ENCODE results near the gene KMT2B. TPM values are rescaled to one million over a fixed set of nuclear protein-coding genes. Genes with fewer than 3 reads are reported as not detected.
A peak's percentile ranks its signal among the peaks of the same experiment; 100 is the strongest.
"Not testable (repeated sequence)": the region's sequence is repeated elsewhere in the genome, so short reads cannot be mapped to it uniquely, and the experiment has no call there.

The KMT2B gene
- total RNA-seq, 1 experiment from 2014 or later, result 9.6 TPM

DNA sequence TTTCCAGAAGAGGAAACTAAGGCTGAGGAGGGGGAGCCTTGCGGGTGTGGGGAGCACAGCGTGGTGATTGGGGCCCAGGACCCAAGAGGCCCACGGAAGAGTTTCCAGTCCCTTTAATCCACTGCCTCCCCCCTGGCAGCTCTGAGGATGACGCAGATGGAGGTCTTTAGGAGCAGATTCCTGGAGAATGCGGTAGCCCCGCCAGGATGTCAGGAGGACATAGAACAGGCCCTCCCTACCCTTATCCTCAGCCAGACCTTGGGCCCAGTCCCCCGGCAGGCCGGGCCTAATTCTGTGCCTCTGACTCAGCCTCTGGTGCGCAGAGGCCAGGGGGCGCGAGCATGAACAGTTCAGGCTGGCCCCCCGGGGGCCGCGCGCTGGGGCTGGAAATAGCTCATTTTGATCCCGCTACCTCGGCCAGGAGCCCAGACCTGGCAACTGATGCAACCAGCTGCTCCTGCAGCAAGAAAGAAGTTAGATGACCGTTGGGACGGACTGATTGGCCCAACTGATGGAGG lies 39.5 kb downstream of the KMT2B start:
- peak; percentile 71 for DNase-seq (ENCODE audit: low spot score)

DNA sequence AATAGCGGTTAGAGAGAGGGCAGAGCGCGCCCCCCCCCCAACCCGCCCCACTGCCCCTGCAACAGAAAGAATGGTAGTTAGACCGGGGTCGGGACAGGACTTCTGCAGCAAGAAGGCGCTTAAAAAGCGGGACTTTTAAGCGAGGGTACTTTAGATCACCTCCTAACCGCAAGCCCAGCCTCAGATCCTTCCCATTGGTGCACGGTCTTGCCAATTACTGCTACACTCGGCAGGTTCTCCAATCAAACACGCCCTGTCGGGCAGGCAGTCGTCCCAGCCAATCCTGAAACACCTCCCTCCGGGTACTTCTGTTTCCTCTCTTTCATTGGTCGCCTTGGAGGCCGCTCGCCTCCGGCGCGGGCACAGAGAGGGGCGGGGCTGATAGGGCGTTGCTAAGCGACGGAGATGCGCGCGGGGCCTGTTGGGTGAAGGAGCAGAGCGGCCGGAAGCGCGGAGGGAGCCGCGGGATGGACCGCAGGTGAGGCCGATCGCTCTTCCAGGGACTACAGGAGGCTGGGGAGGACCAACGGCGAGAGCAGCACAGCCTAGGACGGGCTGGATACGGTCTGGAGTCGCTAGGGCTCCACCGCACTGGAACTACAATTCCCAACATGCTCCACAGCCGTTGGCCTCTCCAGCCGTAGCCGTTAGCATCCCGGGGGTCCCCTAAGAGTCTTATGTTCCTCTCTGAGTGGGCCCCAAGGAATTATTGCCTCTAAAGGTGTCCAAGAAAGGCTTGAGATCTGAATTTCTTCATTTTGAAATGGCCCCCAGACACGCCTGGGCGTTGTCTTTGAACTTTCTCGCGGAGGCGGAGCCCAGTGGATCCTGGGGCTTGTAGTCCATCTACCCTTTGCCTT lies 40.2 kb downstream of the KMT2B start, which contains the start of gene PROSER3:
Gene PROSER3 (plus strand): TSS at position 428 of the 860 bp plus-strand sequence. CDS start 40 bp downstream, at position 468.
- DNase-seq (ENCODE audit: low spot score), result peak; percentile 100

DNA sequence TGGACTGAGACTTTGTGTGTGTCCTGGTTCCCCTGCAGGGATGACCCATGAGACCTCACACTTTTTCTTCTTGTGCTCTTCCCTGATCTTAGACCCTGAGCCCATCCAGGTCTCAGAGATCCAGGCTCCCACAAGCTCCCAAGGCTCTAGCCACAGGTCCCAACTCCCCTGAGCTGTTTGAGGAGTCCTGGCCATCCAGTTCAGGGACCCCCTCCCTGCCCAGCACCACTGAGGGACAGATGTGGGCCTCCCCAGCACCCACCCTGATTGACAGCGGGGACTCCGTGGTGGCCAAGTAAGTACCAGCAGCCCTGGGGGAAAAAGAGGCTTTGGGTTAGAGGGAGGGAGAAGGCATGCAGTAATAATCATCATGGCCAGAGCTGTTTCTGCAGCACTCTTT lies 41.9 kb downstream of the KMT2B start:
- DNase-seq (ENCODE audit: low spot score), result no peak

DNA sequence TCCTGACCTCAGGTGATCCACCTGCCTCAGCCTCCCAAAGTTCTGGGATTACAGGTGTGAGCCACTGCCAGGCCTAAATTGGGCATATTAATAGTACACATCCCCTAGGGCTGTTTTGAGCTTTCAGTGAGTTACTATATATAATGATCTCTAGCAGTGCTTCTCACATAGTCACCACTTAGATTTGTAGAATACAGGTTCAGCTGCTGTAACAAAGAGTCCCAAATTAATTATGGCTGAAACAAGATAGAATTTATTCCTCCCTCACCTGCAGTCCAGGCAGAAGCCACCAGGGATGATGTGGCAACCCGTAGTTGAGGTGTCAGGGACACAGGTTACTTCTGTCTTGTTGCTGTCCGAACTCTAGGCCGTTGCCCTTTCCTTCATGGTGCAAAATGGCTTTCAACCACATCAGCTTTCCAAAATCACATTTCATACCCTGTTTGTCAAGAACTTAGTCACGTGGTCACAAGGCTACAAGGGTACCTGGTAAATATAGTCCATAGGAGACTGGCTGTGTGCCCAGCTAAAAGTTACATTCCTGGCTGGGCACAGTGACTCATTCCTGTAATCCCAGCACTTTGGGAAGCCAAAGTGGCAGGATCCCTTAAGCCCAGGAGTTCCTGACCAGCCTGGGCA lies 43.0 kb downstream of the KMT2B start:
- peak; percentile 55 for DNase-seq (ENCODE audit: low spot score)

DNA sequence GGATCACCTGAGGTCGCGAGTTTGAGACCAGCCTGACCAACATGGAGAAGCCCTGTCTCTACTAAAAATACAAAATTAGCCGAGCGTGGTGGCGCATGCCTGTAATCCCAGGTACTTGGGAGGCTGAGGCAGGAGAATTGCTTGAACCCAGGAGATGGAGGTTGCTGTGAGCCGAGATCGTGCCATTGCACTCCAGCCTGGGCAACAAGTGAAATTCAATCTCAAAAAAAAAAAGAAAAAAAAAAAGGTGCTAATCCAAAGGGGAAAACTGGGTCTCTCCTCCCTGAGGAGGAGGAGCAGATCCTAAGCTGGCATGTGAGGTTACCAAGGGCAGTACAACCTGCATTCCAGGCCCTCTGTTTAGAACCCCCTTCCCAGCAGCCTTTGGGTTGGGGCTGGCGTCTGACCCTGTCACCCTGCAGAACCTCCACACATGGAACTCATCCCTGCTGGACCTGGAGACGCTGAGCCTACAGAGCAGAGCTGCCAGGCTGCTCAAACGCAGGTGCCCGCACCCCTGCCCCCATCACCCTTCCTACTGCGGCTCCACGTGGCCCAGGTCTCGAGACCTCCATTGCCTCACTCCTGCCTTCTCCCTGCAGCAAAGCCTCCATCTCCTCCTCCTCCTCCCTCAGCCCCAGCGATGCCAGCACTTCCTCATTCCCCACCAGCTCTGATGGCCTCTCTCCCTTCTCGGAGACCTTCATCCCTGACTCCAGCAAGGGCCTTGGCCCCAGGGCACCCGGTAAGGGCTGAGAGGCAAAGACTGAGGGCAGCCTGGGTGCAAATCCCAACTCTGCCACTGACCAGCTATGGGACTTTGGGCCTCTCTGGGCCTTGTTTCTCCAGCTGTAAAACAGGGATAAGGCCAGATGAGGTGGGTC lies 46.9 kb downstream of the KMT2B start:
- no peak for DNase-seq (ENCODE audit: low spot score)

DNA sequence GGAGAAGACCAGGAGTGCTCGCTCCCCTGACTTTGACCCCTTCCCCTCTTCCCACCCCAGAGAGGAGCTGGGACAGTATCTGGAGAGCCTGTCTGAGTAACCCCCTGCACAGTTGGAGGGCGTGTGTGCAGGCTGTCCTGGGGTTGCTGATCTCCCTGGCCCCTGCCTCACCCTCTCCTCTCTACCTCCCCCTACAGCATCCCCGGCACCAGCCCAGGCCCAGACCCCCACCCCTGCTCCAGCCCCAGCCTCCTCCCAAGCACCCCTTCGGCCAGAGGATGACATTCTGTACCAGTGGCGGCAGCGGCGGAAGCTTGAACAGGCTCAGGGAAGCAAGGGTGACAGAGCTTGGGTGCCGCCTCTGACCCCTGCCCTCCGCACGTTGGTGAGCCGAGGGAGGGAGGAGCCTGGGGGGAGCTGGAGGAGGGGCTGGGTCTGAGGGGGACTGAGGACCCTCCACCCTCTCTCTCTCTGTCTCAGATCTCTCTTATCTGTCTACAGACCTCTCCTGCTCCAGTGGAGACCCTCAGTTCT lies 48.8 kb downstream of the KMT2B start:
- no peak for DNase-seq (ENCODE audit: low spot score)

DNA sequence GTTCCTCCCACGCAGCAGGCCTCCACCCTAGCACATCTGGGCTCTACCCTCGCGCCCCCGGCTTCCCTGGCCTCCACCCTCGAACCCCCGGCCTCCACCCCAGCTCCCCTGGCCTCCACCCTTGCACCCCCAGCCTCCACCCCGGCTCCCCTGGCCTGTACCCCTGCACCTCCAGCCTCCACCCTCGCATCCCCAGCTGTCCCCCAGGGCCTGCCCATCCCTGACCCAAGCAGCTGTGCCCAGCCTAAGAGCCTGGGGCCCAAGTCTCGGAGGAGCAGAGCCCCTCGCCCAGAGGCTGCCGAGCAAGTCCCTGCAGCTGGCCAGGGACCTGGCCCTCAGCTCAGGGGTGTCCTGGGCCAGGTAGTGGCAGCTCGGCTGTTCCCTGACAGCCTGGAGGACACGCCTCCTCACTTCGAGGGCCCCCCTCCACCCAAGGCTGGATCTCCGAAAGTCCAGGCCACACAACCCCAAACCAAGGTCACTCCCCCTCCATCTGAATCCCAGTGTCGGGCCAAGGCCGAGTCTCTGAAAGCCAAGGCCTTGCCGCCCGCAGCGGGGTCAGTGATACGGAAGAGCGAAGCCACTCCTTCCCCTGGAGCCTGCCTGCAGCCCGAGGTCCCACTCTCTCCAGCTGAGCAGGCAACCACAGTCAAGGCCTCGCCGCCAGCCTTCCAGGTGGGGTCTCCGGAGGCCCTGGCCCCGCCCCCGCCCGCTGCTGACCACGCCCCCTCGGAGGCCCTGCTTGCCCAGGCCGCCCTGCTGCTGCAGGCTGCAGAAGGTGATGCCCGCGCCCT lies 49.7 kb downstream of the KMT2B start:
- no peak for DNase-seq (ENCODE audit: low spot score)

DNA sequence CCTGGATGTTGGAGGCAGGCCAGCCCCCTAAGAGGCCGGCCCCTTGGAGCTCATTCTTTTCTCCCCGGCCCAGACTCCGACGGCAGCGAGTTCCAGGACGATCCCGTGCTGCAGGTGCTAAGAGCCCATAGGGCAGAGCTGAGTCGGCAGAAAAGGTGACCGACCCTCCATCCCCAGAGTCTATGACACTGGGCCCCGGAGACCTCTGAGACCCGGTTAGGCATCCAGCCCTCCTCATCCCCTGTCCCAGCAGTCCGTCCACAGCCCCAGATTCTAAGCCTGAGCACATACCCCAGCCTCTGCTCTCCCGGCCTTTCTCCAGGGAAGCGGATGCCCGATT lies 50.2 kb downstream of the KMT2B start:
- no peak for DNase-seq (ENCODE audit: low spot score)

DNA sequence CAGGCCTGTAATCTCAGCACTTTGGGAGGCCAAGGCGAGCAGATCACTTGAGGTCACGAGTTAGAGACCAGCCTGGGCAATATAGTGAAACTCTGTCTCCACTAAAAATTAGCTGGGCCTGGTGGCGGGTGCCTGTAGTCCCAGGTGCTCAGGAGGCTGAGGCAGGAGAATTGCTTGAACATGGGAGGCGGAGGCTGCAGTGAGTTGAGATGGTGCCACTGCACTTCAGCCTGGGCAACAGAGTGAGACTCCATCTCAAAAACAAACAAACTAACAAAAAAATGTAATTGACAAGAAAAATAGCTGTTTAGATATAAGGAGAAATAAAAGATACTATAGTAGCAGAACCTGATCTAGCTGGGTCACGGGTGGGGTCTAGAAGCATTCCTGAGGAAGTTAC lies 54.6 kb downstream of the KMT2B start:
- DNase-seq (ENCODE audit: low spot score), result not testable (repeated sequence)

DNA sequence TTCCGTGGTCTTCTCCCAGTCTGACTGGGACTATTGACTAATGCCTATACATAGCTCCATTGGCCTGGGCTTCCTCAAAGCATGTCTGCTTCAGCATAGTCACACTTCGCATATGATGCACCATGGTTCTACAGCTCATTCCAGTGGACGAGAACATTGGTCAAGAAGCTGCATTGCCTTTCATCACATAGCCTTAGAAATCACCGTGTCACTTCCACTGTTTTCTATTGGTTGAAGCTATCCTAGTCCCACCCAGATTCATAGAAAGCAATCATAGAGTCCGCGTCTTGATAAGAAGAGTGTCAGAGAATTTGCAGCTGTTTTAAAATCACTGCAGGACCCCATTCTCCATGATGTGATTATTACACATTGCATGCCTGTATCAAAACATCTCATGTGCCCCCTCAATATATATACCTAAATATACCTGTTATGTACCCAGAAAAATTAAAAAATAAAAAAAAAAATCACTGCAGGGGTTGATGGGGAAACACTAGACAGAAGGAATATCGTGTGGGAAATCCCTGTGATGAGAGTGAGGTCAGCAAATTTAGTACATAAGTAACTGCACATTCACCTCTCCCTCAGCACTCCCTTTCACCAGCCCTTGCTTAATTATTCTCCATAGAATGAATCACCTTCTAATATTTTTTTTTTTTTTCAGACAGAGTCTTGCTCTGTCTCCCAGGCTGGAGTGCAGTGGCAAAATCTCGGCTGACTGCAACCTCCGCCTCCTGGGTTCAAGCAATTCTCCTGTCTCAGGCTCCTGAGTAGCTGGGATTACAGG lies 55.4 kb downstream of the KMT2B start:
- peak; percentile 30 for DNase-seq (ENCODE audit: low spot score)

DNA sequence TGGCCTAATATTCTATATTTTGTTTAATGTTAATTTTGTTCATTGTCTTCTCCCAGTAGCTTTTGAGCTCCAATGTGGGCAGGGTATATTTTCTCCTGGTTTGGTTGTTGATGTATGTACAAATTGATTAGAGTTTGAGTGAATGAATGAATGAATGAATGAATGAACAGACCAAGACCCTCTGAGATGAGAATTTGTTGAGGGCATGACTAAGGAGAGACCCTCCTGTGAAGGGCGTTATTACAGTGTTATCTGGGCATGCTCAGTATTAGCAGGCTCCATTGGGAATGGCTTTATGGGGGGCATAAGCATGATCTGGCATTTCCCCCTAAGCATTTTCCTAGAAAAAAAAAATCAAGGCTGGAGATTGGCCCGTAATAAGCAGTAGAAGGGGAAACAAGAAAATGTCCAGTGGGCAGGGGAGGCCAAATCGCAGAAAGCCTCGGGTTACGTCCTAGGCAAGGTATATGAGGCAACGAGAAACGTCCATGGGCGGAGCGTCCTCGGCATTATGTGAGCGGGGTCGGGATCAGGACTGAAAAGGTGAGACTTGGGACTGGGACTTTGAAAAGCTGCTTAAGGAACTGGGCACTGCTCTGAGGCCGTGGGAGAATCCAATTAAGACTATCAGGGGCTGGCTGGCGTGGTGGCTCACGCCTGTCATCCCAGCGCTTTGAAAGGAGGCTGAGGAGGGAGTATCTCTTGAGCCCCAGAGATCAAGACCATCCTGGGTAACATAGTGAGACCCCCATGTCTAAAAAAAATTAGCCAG lies 56.7 kb downstream of the KMT2B start:
- DNase-seq (ENCODE audit: low spot score), result no peak

DNA sequence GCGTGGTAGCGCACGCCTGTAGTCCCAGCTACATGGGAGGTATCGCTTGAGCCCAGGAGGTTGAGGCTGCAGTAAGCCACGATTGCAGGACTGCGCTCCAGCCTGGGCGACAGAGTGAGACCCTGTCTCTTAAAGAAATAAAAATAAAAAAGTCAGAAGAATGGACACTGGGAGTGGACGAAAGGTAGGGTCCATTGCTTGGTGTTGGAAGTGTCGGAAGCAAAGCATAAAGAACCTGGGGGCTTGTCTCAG lies 57.2 kb downstream of the KMT2B start:
- no peak for DNase-seq (ENCODE audit: low spot score)

DNA sequence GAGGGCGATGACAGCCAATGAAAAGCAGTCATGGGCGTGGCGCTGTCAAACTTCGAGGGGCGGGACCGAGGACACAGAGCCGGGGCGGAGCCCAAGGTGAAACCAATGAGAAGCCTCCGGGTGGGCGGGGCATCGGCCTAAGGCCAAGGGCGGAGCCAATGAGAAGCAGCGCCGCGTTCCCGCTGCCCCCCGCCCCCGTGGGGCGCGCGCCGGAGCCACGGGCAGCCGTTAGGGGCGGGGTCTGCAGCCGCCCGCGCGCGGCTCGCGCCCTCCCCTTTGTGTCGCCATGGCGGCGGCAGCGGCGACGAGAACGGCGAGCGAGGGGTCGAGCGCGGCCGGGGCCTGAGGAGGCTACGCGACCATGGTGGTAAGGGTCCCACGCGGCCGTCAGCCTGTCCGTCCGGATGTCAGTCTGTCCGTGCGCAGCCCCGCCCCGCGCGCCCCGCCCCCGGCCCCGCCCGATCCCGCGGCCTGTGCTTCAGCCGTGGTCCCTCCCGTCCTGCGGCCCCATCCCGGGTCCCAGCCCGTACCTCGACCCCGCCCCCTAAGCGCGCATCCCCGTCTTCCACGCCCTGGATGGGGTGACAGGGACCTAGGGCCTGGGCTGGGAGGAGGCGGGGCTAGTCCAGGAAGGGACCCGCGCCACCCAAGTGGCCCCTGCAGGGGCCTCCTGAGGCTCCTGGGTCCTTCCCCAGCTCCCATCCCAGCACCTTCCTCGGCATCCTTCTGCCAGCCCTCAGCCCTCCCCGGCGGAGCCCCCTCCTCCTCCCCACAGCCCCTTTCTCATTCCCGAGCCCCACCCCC lies 57.7 kb downstream of the KMT2B start, which contains the start of gene ARHGAP33:
Gene ARHGAP33 (plus strand): TSS at position 267 of the 804 bp plus-strand sequence. CDS start 95 bp downstream, at position 362.
- peak; percentile 96 for DNase-seq (ENCODE audit: low spot score)

DNA sequence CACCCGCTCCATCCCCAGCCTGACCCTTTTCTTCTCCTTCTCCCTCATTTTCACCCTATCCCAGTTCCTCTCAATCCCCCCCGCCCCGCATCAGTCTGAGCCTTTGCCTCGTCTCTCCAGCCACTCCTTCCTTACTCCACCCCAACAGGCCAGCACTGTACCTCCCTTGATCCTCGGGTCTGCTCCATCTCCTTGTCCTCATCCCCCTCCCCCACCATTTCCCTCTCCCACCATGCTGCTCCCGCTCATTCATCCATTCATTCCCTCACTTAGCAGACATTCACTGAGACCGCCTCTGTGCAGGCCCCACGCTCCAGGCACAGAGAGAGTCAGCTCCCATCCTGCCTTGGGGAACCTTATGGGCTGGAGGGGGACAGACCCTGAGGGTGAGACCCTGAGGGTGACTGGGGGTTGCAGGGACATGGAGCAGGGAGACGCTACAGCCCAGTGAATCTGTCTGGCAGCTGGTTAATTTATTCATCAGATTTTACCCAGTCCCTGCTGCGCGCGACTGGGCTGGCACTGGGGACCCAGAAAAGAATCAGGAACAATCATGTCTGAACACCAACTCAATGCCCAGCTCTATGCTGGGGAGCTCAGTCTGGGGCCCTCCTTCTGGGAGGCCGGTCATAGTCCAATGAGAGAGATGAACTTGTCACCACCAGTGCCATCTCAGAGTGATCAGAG lies 58.4 kb downstream of the KMT2B start:
- no peak for DNase-seq (ENCODE audit: low spot score)

DNA sequence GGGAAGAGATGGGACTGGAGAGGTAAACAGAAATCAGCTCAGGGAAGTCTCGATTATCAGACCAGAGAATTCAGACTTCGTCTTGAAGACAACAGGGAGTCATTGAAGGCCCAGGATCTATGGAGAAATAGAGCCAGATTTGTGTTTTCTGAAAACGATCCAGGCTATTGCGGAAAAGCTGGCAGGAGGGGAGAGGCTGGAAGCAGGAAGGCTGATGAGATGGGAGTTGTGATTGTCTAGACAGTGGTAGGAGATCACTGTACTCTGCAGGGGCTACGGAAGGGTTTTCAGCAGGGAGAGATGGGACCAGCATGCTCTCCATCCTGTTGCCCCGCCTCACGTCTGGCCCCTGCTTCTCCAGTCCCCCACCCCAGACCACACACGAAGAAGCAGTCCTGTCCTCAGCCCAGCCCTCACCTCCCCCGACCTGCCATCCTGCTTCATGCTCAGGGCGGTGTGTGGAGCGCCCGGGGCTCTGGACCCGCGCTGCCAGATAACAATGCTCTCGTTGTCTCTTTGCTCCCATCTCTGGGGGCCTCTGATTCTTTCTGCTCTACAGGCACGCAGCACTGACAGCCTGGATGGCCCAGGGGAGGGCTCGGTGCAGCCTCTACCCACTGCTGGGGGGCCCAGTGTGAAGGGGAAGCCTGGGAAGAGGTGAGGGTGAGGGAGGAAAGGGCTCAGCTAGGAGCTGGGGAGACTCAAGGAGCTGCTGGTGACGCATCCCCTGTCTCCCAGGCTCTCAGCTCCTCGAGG lies 59.5 kb downstream of the KMT2B start:
- no peak for DNase-seq (ENCODE audit: low spot score)

DNA sequence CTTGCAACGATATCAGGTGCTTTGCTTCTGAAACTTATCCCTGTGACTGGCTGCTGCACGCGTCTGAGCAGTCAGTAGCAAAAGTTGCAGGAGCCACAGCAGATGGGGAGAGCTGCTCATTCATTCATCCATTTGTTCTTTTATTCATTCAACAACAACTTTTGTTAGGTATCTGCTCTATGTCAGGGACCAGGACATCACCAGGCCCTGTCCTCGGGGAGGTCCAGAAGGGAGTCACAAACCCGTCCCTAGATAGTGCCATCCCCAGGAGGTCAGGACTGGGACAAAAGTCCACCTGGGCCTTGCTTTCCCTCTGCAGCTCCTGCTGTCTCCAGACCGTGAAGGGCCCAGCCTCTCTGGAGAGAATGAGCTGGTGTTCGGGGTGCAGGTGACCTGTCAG lies 60.2 kb downstream of the KMT2B start:
- DNase-seq (ENCODE audit: low spot score), result no peak

DNA sequence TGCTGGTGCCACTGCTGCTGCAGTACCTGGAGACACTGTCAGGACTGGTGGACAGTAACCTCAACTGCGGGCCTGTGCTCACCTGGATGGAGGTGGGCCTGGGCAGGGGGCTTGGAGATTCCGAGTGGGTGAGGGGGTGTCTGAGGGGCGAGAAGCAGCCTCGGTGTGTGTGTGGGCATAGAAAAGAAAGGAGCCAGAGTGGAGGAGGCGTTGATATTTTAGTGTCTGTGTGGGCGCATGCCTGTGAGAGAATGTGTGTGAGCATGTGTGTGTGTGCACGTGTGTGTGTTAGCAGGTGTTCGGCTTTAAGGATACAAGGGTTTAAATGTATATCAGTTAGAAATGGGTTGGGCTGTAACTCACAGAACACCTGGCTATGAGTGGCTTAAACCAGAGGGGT lies 61.2 kb downstream of the KMT2B start:
- no peak for DNase-seq (ENCODE audit: low spot score)
